CD4-positive, alpha-beta T cell (primary cell): ENCODE results near the gene RBM26. TPM values are rescaled to one million over a fixed set of nuclear protein-coding genes. Genes with fewer than 3 reads are reported as not detected.
"Not testable (repeated sequence)": the region's sequence is repeated elsewhere in the genome, so short reads cannot be mapped to it uniquely, and the experiment has no call there.

Experiments used
- ATAC-seq: fragments of 200-7000 bp; cut with Tn5 transposase; one replicate; pipeline ENCODE4 v1.10.0; 2022; ENCODE audit warnings: mild to moderate bottlenecking; ENCODE audit not compliant: poor library complexity
- CTCF ChIA-PET: fragments of 350-600 bp; sonication (Branson Sonifier 250); formaldehyde crosslinking; loops from one replicate; lab custom pipeline; 2021; ENCODE audit warnings: antibody characterized with exemption, inconsistent platforms; lab: Charles Lee
- POLR2A ChIA-PET: fragments of 350-600 bp; sonication (Branson Sonifier 250); formaldehyde crosslinking; loops from one replicate; lab custom pipeline; 2021; ENCODE audit warnings: antibody characterized with exemption, inconsistent platforms; lab: Charles Lee
- DNase-seq, 14 experiments: peaks; one replicate each; pipeline ENCODE4 v3.0.0-alpha.2; 2013 to 2020; ENCODE audit warnings: mixed read lengths in 2 of 14
- H3K27ac ChIP-seq, 2 donors: one replicate each; pipeline versions ENCODE4 v1.5.1 to v1.7.0; 2013; ENCODE audit warnings: low read length in 2 of 2, low read depth in 1 of 2, mild to moderate bottlenecking in 1 of 2
- H3K27me3 ChIP-seq, 2 experiments: 1 replicate in 1 of 2; 2 replicates in 1 of 2; pipeline versions ENCODE4 v1.6.1 to v1.7.0; 2013; ENCODE audit warnings: low read length in 2 of 2, control low read depth in 1 of 2, mild to moderate bottlenecking in 1 of 2, moderate library complexity in 1 of 2; ENCODE audit not compliant: insufficient read depth in 2 of 2, control insufficient read depth in 1 of 2
- H3K36me3 ChIP-seq: one replicate; pipeline ENCODE4 v1.6.1; 2013; ENCODE audit warnings: low read length, control low read depth; ENCODE audit not compliant: insufficient read depth
- H3K4me1 ChIP-seq: one replicate; pipeline ENCODE4 v1.6.1; 2013; ENCODE audit warnings: low read length, control low read depth; ENCODE audit not compliant: insufficient read depth
- H3K4me3 ChIP-seq: one replicate; pipeline ENCODE4 v1.5.1; 2013; ENCODE audit warnings: mild to moderate bottlenecking, low read length, moderate library complexity
- H3K9me3 ChIP-seq, 2 experiments: 1 replicate in 1 of 2; 2 replicates in 1 of 2; pipeline versions ENCODE4 v1.6.1 to v1.7.0; 2013; ENCODE audit warnings: low read length in 2 of 2, mild to moderate bottlenecking in 2 of 2, control low read depth in 1 of 2, moderate library complexity in 1 of 2; ENCODE audit not compliant: control insufficient read depth in 1 of 2, insufficient read depth in 1 of 2
- H3K27ac Mint-ChIP-seq: one replicate; pipeline ENCODE4 v1.8.0; 2020; ENCODE audit warnings: mixed read lengths
- H3K27me3 Mint-ChIP-seq: one replicate; pipeline ENCODE4 v1.8.0; 2021; ENCODE audit warnings: mixed read lengths
- H3K36me3 Mint-ChIP-seq: one replicate; pipeline ENCODE4 v1.8.0; 2021; ENCODE audit warnings: low read depth, mixed read lengths
- H3K4me1 Mint-ChIP-seq: one replicate; pipeline ENCODE4 v1.8.0; 2021; ENCODE audit warnings: low read depth, mixed read lengths
- H3K4me3 Mint-ChIP-seq: one replicate; pipeline ENCODE4 v1.8.0; 2020; ENCODE audit warnings: mild to moderate bottlenecking, mixed read lengths
- H3K9me3 Mint-ChIP-seq: one replicate; pipeline ENCODE4 v1.8.0; 2020; ENCODE audit warnings: mixed read lengths
- intact Hi-C, 2 experiments: fragments of 100-400 bp; cut with DNase I in 1 of 2; cut with micrococcal nuclease in 1 of 2; formaldehyde crosslinking; loops; one replicate each; pipeline versions ENCODE4 v1.15.1 to v1.9.0; 2023 to 2025; cut with DNase I, micrococcal nuclease
- total RNA-seq, 174 experiments: library from RNA in 2 of 174; stranded (reverse) in 2 of 174; gene quantifications; one replicate each; pipeline ENCODE4 v1.2.3 and lab custom pipeline; 2021 to 2026
- TF ChIP-seq, protein P1 (sequence below): fragments of 200-600 bp; IDR thresholded peaks from one replicate; pipeline ENCODE4 v1.8.0; 2022; ENCODE audit warnings: antibody characterized with exemption, mild to moderate bottlenecking

Gene RBM26
- total RNA-seq, 2 experiments from 2014 or later = 67.3 to 68.0 TPM

- CTCF ChIA-PET = interaction anchor here (1.7 kb wide), 1 partner anchor 38 kb away, joined by 4 read pairs; no protein-coding TSS in a partner anchor
- no peak overlapping the region for H3K27ac ChIP-seq
- H3K27ac Mint-ChIP-seq = peak overlapping the region; percentile 22
- TF ChIP-seq, protein P1, sequence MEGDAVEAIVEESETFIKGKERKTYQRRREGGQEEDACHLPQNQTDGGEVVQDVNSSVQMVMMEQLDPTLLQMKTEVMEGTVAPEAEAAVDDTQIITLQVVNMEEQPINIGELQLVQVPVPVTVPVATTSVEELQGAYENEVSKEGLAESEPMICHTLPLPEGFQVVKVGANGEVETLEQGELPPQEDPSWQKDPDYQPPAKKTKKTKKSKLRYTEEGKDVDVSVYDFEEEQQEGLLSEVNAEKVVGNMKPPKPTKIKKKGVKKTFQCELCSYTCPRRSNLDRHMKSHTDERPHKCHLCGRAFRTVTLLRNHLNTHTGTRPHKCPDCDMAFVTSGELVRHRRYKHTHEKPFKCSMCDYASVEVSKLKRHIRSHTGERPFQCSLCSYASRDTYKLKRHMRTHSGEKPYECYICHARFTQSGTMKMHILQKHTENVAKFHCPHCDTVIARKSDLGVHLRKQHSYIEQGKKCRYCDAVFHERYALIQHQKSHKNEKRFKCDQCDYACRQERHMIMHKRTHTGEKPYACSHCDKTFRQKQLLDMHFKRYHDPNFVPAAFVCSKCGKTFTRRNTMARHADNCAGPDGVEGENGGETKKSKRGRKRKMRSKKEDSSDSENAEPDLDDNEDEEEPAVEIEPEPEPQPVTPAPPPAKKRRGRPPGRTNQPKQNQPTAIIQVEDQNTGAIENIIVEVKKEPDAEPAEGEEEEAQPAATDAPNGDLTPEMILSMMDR = no peak
- H3K9me3 Mint-ChIP-seq = no peaks in the 10 kb centered on the region
- no peaks in the 10 kb centered on the region for H3K4me1 ChIP-seq
- no peak overlapping the region for H3K4me3 Mint-ChIP-seq
- no peak overlapping the region for H3K4me3 ChIP-seq
- no peaks in the 10 kb centered on the region for H3K27me3 ChIP-seq
- peaks cover 92% of the 10 kb centered on the region for H3K36me3 Mint-ChIP-seq
- intact Hi-C loops = no loop called here
- H3K36me3 ChIP-seq = peaks cover 81% of the 10 kb centered on the region
- H3K4me1 Mint-ChIP-seq = peaks cover 5% of the 10 kb centered on the region
- no peaks in the 10 kb centered on the region for H3K27me3 Mint-ChIP-seq
- DNase-seq (no peak), ATAC-seq (no peak)
- POLR2A ChIA-PET = no interaction called here
- H3K9me3 ChIP-seq = no peaks in the 10 kb centered on the region
Observed at GRCh38 chr13:79353693-79354092, 52.4 kb downstream of the RBM26 start.

- Mint-ChIP-seq H3K4me3 (no peak overlapping the region), H3K36me3 (peaks cover 96% of the 10 kb centered on the region), H3K27me3 (no peaks in the 10 kb centered on the region), H3K9me3 (no peaks in the 10 kb centered on the region), H3K4me1 (peaks cover 5% of the 10 kb centered on the region), H3K27ac (no peak overlapping the region)
- Histone ChIP-seq H3K4me3 (no peak overlapping the region), H3K36me3 (peaks cover 72% of the 10 kb centered on the region), H3K27me3 (no peaks in the 10 kb centered on the region), H3K4me1 (no peaks in the 10 kb centered on the region), H3K9me3 (no peaks in the 10 kb centered on the region), H3K27ac (no peak overlapping the region)
- intact Hi-C loops = no loop called here
- no peak for DNase-seq
- TF ChIP-seq, protein P1 = no peak
- ChIA-PET CTCF (interaction anchor here (0.6 kb wide), 1 partner anchor 362 kb away, joined by 3 read pairs; no protein-coding TSS in a partner anchor), POLR2A (no interaction called here)
- ATAC-seq = no peak
Observed at GRCh38 chr13:79352107-79352506, 53.9 kb downstream of the RBM26 start.

- DNase-seq, CTCF ChIA-PET, H3K4me1 Mint-ChIP-seq, H3K27me3 Mint-ChIP-seq, H3K4me1 ChIP-seq, H3K27ac ChIP-seq, H3K4me3 Mint-ChIP-seq, POLR2A ChIA-PET, H3K9me3 ChIP-seq, H3K9me3 Mint-ChIP-seq, H3K27me3 ChIP-seq, ATAC-seq, H3K4me3 ChIP-seq: not testable (repeated sequence)
- Mint-ChIP-seq H3K36me3 (peaks cover 88% of the 10 kb centered on the region), H3K27ac (peak overlapping the region; percentile 47)
- peaks cover 60% of the 10 kb centered on the region for H3K36me3 ChIP-seq
- intact Hi-C loops = loop anchor here in 1 of 2 experiments (10.0 kb wide), 1 partner anchor 45 kb away; no protein-coding TSS in a partner anchor
Observed at GRCh38 chr13:79349608-79350007, 56.4 kb downstream of the RBM26 start.

- Histone ChIP-seq H3K27ac (no peak overlapping the region), H3K4me1 (no peaks in the 10 kb centered on the region), H3K9me3 (no peaks in the 10 kb centered on the region), H3K27me3 (no peaks in the 10 kb centered on the region), H3K36me3 (peaks cover 60% of the 10 kb centered on the region), H3K4me3 (no peak overlapping the region)
- Mint-ChIP-seq H3K4me1 (no peaks in the 10 kb centered on the region), H3K27ac (no peak overlapping the region), H3K9me3 (no peaks in the 10 kb centered on the region), H3K36me3 (peaks cover 88% of the 10 kb centered on the region), H3K27me3 (no peaks in the 10 kb centered on the region), H3K4me3 (no peak overlapping the region)
- intact Hi-C loops = loop anchor here in 1 of 2 experiments (10.0 kb wide), 1 partner anchor 46 kb away; no protein-coding TSS in a partner anchor
- POLR2A ChIA-PET = no interaction called here
- ATAC-seq = no peak
- CTCF ChIA-PET = interaction anchor here (0.7 to 1.7 kb wide), 2 partner anchors 42 to 75 kb away, joined by 3 to 4 read pairs; no protein-coding TSS in a partner anchor
- DNase-seq = no peak
- TF ChIP-seq, protein P1 = no peak
Observed at GRCh38 chr13:79349011-79349410, 57.0 kb downstream of the RBM26 start.
